H9 (cell line): ENCODE data around the gene MOB3A. TPM values are rescaled to one million over a fixed set of nuclear protein-coding genes. Genes with fewer than 3 reads are reported as not detected.
"Not testable (repeated sequence)": the region's sequence is repeated elsewhere in the genome, so short reads cannot be mapped to it uniquely, and the experiment has no call there.

Experiments
- DNase-seq: peaks from one replicate; pipeline ENCODE4 v3.0.0-alpha.2; 2017
- H2AFZ ChIP-seq: one replicate; pipeline ENCODE4 v1.6.1; 2013; ENCODE audit warnings: mild to moderate bottlenecking, low read length, control low read depth, moderate library complexity
- H2AK5ac ChIP-seq: 2 replicates; pipeline ENCODE4 v1.6.1; 2013; ENCODE audit warnings: low read length, control low read depth, mixed read lengths; ENCODE audit not compliant: insufficient read length
- H2BK120ac ChIP-seq: one replicate; pipeline ENCODE4 v1.6.1; 2013; ENCODE audit warnings: low read depth, mild to moderate bottlenecking, low read length, control low read depth, inconsistent platforms; ENCODE audit not compliant: poor library complexity, severe bottlenecking
- H2BK12ac ChIP-seq: 2 replicates; pipeline ENCODE4 v1.6.1; 2013; ENCODE audit warnings: low read length, control low read depth, mixed read lengths, low read depth; ENCODE audit not compliant: insufficient read length
- H2BK15ac ChIP-seq: 2 replicates; pipeline ENCODE4 v1.6.1; 2013; ENCODE audit warnings: low read depth, low read length, control low read depth
- H2BK20ac ChIP-seq: one replicate; pipeline ENCODE4 v1.6.1; 2013; ENCODE audit warnings: low read depth, mild to moderate bottlenecking, low read length, control low read depth, inconsistent platforms; ENCODE audit not compliant: poor library complexity, severe bottlenecking
- H2BK5ac ChIP-seq: 2 replicates; pipeline ENCODE4 v1.6.1; 2013; ENCODE audit warnings: low read length, control low read depth, mixed read lengths; ENCODE audit not compliant: insufficient read length
- H3K14ac ChIP-seq: 2 replicates; pipeline ENCODE4 v1.6.1; 2013; ENCODE audit warnings: low read length, control low read depth; ENCODE audit not compliant: insufficient read depth
- H3K18ac ChIP-seq: 2 replicates; pipeline ENCODE4 v1.6.1; 2013; ENCODE audit warnings: low read depth, mild to moderate bottlenecking, mixed read lengths, low read length, control low read depth; ENCODE audit not compliant: insufficient read length
- H3K23ac ChIP-seq: 2 replicates; pipeline ENCODE4 v1.6.1; 2013; ENCODE audit warnings: low read length, control low read depth, mixed read lengths, low read depth; ENCODE audit not compliant: insufficient read length
- H3K23me2 ChIP-seq: 2 replicates; pipeline ENCODE4 v1.6.1; 2013; ENCODE audit warnings: low read depth, mild to moderate bottlenecking, mixed read lengths, low read length, control low read depth; ENCODE audit not compliant: insufficient read length, poor library complexity, severe bottlenecking
- H3K27ac ChIP-seq: 2 replicates; pipeline ENCODE4 v1.5.1; 2013; ENCODE audit warnings: low read length, control low read depth, mixed read lengths, low read depth; ENCODE audit not compliant: insufficient read length
- H3K27me3 ChIP-seq: 2 replicates; pipeline ENCODE4 v1.6.1; 2013; ENCODE audit warnings: low read length, control low read depth, inconsistent platforms; ENCODE audit not compliant: insufficient read depth
- H3K4ac ChIP-seq: 2 replicates; pipeline ENCODE4 v1.6.1; 2013; ENCODE audit warnings: low read depth, mild to moderate bottlenecking, control low read depth, inconsistent platforms, low read length, moderate library complexity
- H3K4me1 ChIP-seq: 2 replicates; pipeline ENCODE4 v1.6.1; 2013; ENCODE audit warnings: low read length, control low read depth, inconsistent platforms; ENCODE audit not compliant: insufficient read depth
- H3K4me2 ChIP-seq: 2 replicates; pipeline ENCODE4 v1.6.1; 2013; ENCODE audit warnings: low read length, control low read depth, mixed read lengths; ENCODE audit not compliant: insufficient read length, insufficient read depth
- H3K56ac ChIP-seq: 2 replicates; pipeline ENCODE4 v1.6.1; 2013; ENCODE audit warnings: low read depth, mild to moderate bottlenecking, mixed read lengths, low read length, control low read depth; ENCODE audit not compliant: insufficient read length
- H3K79me1 ChIP-seq: 2 replicates; pipeline ENCODE4 v1.6.1; 2013; ENCODE audit warnings: low read depth, mild to moderate bottlenecking, moderate library complexity, low read length, control low read depth, inconsistent platforms; ENCODE audit not compliant: insufficient read depth, poor library complexity, severe bottlenecking
- H3K79me2 ChIP-seq: 2 replicates; pipeline ENCODE4 v1.6.1; 2013; ENCODE audit warnings: low read length, control low read depth, inconsistent platforms; ENCODE audit not compliant: insufficient read depth
- H3K9ac ChIP-seq: 2 replicates; pipeline ENCODE4 v1.6.1; 2013; ENCODE audit warnings: low read length, control low read depth, mixed read lengths; ENCODE audit not compliant: insufficient read length; ENCODE audit errors: extremely low read depth
- H3K9me3 ChIP-seq: one replicate; pipeline ENCODE4 v1.6.1; 2013; ENCODE audit warnings: low read depth, low read length, inconsistent platforms; ENCODE audit not compliant: control insufficient read depth
- H3T11ph ChIP-seq: one replicate; pipeline ENCODE4 v1.6.1; 2013; ENCODE audit warnings: mild to moderate bottlenecking, low read length, control low read depth, inconsistent platforms
- H4K20me1 ChIP-seq: one replicate; pipeline ENCODE4 v1.6.1; 2013; ENCODE audit not compliant: control insufficient read depth, insufficient read length, insufficient read depth
- H4K5ac ChIP-seq: 2 replicates; pipeline ENCODE4 v1.6.1; 2013; ENCODE audit warnings: low read depth, mild to moderate bottlenecking, mixed read lengths, low read length, control low read depth; ENCODE audit not compliant: insufficient read length
- H4K8ac ChIP-seq: replicated peaks from 2 replicates; pipeline ENCODE4 v1.6.1; 2013; ENCODE audit warnings: low read length, control low read depth, mixed read lengths, low read depth; ENCODE audit not compliant: insufficient read length
- H4K91ac ChIP-seq: 2 replicates; pipeline ENCODE4 v1.6.1; 2013; ENCODE audit warnings: low read depth, mild to moderate bottlenecking, moderate library complexity, mixed read lengths, low read length, control low read depth; ENCODE audit not compliant: insufficient read length
- H3K27ac Mint-ChIP-seq, 3 experiments: 2 replicates in 2 of 3; 3 replicates in 1 of 3; pipeline ENCODE4 v1.8.0; 2020 to 2021; ENCODE audit warnings: mixed read lengths in 3 of 3, mild to moderate bottlenecking in 1 of 3, moderate library complexity in 1 of 3
- H3K27me3 Mint-ChIP-seq: 2 replicates; pipeline ENCODE4 v1.8.0; 2021; ENCODE audit warnings: low read depth, mild to moderate bottlenecking, moderate library complexity, mixed read lengths
- H3K36me3 Mint-ChIP-seq, 3 experiments: 2 replicates in 2 of 3; 3 replicates in 1 of 3; pipeline ENCODE4 v1.8.0; 2020 to 2021; ENCODE audit warnings: low read depth in 3 of 3, mixed read lengths in 3 of 3; ENCODE audit not compliant: insufficient read depth in 1 of 3
- H3K4me1 Mint-ChIP-seq, 2 experiments: 2 replicates each; pipeline ENCODE4 v1.8.0; 2020; ENCODE audit warnings: mixed read lengths in 2 of 2
- H3K4me3 Mint-ChIP-seq, 2 experiments: 2 replicates in 1 of 2; 3 replicates in 1 of 2; pipeline ENCODE4 v1.8.0; 2020 to 2021; ENCODE audit warnings: mild to moderate bottlenecking in 2 of 2, mixed read lengths in 2 of 2, moderate library complexity in 1 of 2
- H3K9me3 Mint-ChIP-seq, 2 experiments: 2 replicates in 1 of 2; 3 replicates in 1 of 2; pipeline ENCODE4 v1.8.0; 2020; ENCODE audit warnings: mild to moderate bottlenecking in 2 of 2, mixed read lengths in 2 of 2, moderate library complexity in 1 of 2
- WGBS: extraction: QIAGEN DNeasy Blood & Tissue Kit; methylation state at CpG from one replicate; pipeline ENCODE4 v1.1.7; 2013; ENCODE audit warnings: missing lambda C conversion rate, low lambda C conversion rate, mixed read lengths; ENCODE audit not compliant: insufficient read length; ENCODE audit errors: extremely low coverage; 5-methylcytosine and 5-hydroxymethylcytosine counted together
- total RNA-seq: library from RNA; stranded (reverse); gene quantifications from 2 replicates; pipeline ENCODE4 v1.2.1, GENCODE V29; 2021
- TF ChIP-seq, protein P1 (sequence below): fragments of 200-600 bp; sonication (generic); conservative IDR thresholded peaks from 3 replicates; pipeline ENCODE4 v1.8.0; 2021; ENCODE audit warnings: antibody characterized with exemption, mild to moderate bottlenecking

Gene MOB3A
- total RNA-seq, 1 experiment from 2014 or later, result 11.5 TPM

DNA sequence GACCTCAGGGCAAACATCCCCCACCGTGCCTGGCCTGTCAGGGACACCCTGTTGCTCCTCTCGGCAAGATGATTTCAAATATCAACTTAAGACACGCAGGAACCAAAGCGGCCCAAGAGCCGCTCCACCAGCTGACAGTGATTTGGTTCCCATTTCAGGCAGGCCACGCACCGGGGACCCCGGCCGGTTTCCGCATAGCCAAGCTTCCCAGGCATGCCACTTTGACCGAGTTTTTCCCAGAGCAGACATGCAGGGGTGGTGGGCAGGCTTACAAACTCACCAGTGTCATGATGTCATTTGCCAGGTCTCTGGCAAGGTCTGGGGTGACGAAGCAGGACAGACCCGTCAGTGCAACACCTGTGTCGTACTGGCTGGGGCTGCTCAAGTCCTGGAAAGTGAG is 36.1 kb upstream of the MOB3A start:
- peaks cover 22 to 59% (median 54%) of the 10 kb centered on the region in 3 experiments; a peak in 6 of 7 replicates for H3K36me3 Mint-ChIP-seq
- TF ChIP-seq, protein P1, sequence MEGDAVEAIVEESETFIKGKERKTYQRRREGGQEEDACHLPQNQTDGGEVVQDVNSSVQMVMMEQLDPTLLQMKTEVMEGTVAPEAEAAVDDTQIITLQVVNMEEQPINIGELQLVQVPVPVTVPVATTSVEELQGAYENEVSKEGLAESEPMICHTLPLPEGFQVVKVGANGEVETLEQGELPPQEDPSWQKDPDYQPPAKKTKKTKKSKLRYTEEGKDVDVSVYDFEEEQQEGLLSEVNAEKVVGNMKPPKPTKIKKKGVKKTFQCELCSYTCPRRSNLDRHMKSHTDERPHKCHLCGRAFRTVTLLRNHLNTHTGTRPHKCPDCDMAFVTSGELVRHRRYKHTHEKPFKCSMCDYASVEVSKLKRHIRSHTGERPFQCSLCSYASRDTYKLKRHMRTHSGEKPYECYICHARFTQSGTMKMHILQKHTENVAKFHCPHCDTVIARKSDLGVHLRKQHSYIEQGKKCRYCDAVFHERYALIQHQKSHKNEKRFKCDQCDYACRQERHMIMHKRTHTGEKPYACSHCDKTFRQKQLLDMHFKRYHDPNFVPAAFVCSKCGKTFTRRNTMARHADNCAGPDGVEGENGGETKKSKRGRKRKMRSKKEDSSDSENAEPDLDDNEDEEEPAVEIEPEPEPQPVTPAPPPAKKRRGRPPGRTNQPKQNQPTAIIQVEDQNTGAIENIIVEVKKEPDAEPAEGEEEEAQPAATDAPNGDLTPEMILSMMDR, result no peak
- no peaks in the 10 kb centered on the region for H3K79me2 ChIP-seq
- no peak overlapping the region for H3K4ac ChIP-seq
- H2BK120ac ChIP-seq, result no peak overlapping the region
- no peak overlapping the region for H3K18ac ChIP-seq
- no peaks in the 10 kb centered on the region for H3K4me1 Mint-ChIP-seq
- no peak overlapping the region for H4K8ac ChIP-seq
- DNase-seq, result no peak
- WGBS, result no CpG with 5 or more reads among the region's 14 CpGs
- H3K9me3 ChIP-seq, result no peaks in the 10 kb centered on the region
- no peak overlapping the region for H2BK15ac ChIP-seq
- H3K23ac ChIP-seq, result no peak overlapping the region
- H3K4me3 Mint-ChIP-seq, result no peak overlapping the region
- H3K27ac Mint-ChIP-seq, result peak overlapping the region in 1 of 3 experiments; percentile 63; a peak in 1 of 7 replicates
- H3K23me2 ChIP-seq, result no peaks in the 10 kb centered on the region
- no peaks in the 10 kb centered on the region for H3K27me3 Mint-ChIP-seq
- H2AFZ ChIP-seq, result no peak overlapping the region
- H3K14ac ChIP-seq, result no peak overlapping the region
- H3K27me3 ChIP-seq, result no peaks in the 10 kb centered on the region
- no peaks in the 10 kb centered on the region for H3K4me1 ChIP-seq
- H3K9ac ChIP-seq, result no peak overlapping the region
- H2AK5ac ChIP-seq, result no peak overlapping the region
- no peak overlapping the region for H2BK12ac ChIP-seq
- H3K4me2 ChIP-seq, result no peak overlapping the region
- no peak overlapping the region for H3K56ac ChIP-seq
- H2BK5ac ChIP-seq, result no peak overlapping the region
- H4K91ac ChIP-seq, result no peak overlapping the region
- no peaks in the 10 kb centered on the region for H4K20me1 ChIP-seq
- H3K79me1 ChIP-seq, result no peaks in the 10 kb centered on the region
- no peak overlapping the region for H2BK20ac ChIP-seq
- H3K9me3 Mint-ChIP-seq, result no peaks in the 10 kb centered on the region
- no peak overlapping the region for H3K27ac ChIP-seq
- H3T11ph ChIP-seq, result no peak overlapping the region
- H4K5ac ChIP-seq, result no peak overlapping the region

DNA sequence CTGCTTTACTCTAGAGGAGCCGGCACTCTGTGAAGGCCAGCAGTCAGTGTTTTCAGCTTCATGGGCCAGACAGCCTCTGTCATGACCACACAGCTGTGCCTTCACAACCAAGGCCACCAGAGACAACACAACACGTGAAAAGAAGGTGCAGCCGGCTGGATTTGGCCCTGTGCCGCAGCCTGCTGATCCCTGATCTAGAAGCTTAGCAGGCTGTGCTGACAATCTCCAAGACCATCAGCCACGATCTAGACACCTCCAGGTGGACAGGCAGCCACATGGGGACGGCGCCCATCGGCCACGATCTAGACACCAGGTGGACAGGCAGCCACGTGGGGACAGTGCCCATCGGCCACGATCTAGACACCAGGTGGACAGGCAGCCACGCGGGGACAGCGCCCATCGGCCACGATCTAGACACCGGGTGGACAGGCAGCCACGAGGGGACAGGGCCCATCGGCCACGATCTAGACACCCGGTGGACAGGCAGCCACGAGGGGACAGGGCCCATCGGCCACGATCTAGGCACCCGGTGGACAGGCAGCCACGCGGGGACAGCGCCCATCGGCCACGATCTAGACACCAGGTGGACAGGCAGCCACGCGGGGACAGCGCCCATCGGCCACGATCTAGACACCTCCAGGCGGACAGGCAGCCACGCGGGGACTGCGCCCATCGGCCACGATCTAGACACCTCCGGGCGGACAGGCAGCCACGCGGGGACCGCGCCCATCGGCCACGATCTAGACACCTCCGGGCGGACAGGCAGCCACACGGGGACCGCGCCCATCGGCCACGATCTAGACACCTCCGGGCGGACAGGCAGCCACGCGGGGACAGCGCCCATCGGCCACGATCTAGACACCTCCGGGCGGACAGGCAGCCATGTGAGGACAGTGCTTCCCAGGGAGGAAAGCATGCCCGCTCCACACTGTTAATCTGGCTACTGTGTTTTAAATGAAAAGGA is 35.2 kb upstream of the MOB3A start:
- not testable (repeated sequence) for H3K27ac ChIP-seq, H3K56ac ChIP-seq, H2BK5ac ChIP-seq, H3K4me3 Mint-ChIP-seq, H2BK20ac ChIP-seq, H2BK12ac ChIP-seq, H3K79me1 ChIP-seq, H4K91ac ChIP-seq, H2AK5ac ChIP-seq, H3K18ac ChIP-seq, H3K23ac ChIP-seq, H3K14ac ChIP-seq, H4K8ac ChIP-seq, H3K9ac ChIP-seq, H3K27ac Mint-ChIP-seq, H3K79me2 ChIP-seq, H3K23me2 ChIP-seq, H3K4me1 ChIP-seq, H3T11ph ChIP-seq, H3K27me3 ChIP-seq, H2BK120ac ChIP-seq, H3K4me2 ChIP-seq, H3K9me3 ChIP-seq, H2AFZ ChIP-seq, H3K27me3 Mint-ChIP-seq, H3K9me3 Mint-ChIP-seq, H3K4ac ChIP-seq, DNase-seq, H4K20me1 ChIP-seq, H4K5ac ChIP-seq, H3K4me1 Mint-ChIP-seq, H2BK15ac ChIP-seq
- peaks cover 22 to 61% (median 58%) of the 10 kb centered on the region in 3 experiments; a peak in 6 of 7 replicates for H3K36me3 Mint-ChIP-seq
- no CpG with 5 or more reads among the region's 67 CpGs for WGBS
